Body of pancreas (tissue), 4 donors: ENCODE measurements around the gene SPATA46. TPM values are rescaled to one million over a fixed set of nuclear protein-coding genes. Genes with fewer than 3 reads are reported as not detected.

Source experiments
- ATAC-seq: fragments of 150-250 bp; one replicate; pipeline ENCODE4 v1.9.1; 2016
- DNase-seq, 4 donors: peaks; one replicate each; pipeline ENCODE4 v3.0.0-alpha.2; 2019
- H3K27ac ChIP-seq, 4 donors: fragments of 200-600 bp; sonication (generic); 1 replicate in 3 of 4; 2 replicates in 1 of 4; pipeline versions ENCODE4 v1.5.1 to v1.6.1; 2016 to 2019; ENCODE audit warnings: mild to moderate bottlenecking in 1 of 4, mixed read lengths in 1 of 4, moderate library complexity in 1 of 4
- H3K27me3 ChIP-seq, 2 donors: fragments of 200-600 bp; sonication (generic); one replicate each; pipeline ENCODE4 v1.6.0; 2016; ENCODE audit warnings: mild to moderate bottlenecking in 1 of 2
- H3K36me3 ChIP-seq, 2 donors: fragments of 200-600 bp; sonication (generic); replicated peaks in 1 of 2; 2 replicates each; pipeline ENCODE4 v1.5.1; 2016; ENCODE audit warnings: low read depth in 2 of 2; ENCODE audit not compliant: insufficient read depth in 1 of 2
- H3K4me1 ChIP-seq: fragments of 200-600 bp; sonication (generic); one replicate; pipeline ENCODE4 v1.6.0; 2016
- H3K4me3 ChIP-seq, 2 donors: fragments of 200-600 bp; sonication (generic); 1 replicate in 1 of 2; 2 replicates in 1 of 2; pipeline ENCODE4 v1.5.1; 2016 to 2019
- H3K9me3 ChIP-seq, 3 donors: fragments of 200-600 bp; sonication (generic); 1 replicate in 2 of 3; 2 replicates in 1 of 3; pipeline ENCODE4 v1.5.1; 2016
- POLR2A ChIP-seq, 3 donors: fragments of 450-650 bp; IDR thresholded peaks; one replicate each; pipeline ENCODE4 v1.6.1; 2016; ENCODE audit warnings: antibody characterized with exemption in 3 of 3, mild to moderate bottlenecking in 2 of 3
- WGBS, 2 donors: methylation state at CpG; one replicate each; pipeline ENCODE4 v1.1.5; 2017; 5-methylcytosine and 5-hydroxymethylcytosine counted together
- intact Hi-C: fragments of 100-400 bp; cut with DNase I; formaldehyde crosslinking; loops from one replicate; pipeline ENCODE4 v1.15.1; 2023
- total RNA-seq, 2 donors: library from RNA; depleted of rRNA; stranded (reverse); fragments of >200 nt; gene quantifications; one replicate each; pipeline ENCODE4 v1.1.0, GENCODE V29; 2016
- TF ChIP-seq, protein P1 (sequence below), 7 experiments: fragments of 450-650 bp in 4 of 7; fragments of 200-600 bp in 3 of 7; sonication (generic) in 3 of 7; IDR thresholded peaks; one replicate each; pipeline ENCODE4 v1.5.1; 2016 to 2019; ENCODE audit warnings: antibody characterized with exemption in 7 of 7

The SPATA46 gene
- total RNA-seq, 2 donors from 2014 or later, result not detected

DNA sequence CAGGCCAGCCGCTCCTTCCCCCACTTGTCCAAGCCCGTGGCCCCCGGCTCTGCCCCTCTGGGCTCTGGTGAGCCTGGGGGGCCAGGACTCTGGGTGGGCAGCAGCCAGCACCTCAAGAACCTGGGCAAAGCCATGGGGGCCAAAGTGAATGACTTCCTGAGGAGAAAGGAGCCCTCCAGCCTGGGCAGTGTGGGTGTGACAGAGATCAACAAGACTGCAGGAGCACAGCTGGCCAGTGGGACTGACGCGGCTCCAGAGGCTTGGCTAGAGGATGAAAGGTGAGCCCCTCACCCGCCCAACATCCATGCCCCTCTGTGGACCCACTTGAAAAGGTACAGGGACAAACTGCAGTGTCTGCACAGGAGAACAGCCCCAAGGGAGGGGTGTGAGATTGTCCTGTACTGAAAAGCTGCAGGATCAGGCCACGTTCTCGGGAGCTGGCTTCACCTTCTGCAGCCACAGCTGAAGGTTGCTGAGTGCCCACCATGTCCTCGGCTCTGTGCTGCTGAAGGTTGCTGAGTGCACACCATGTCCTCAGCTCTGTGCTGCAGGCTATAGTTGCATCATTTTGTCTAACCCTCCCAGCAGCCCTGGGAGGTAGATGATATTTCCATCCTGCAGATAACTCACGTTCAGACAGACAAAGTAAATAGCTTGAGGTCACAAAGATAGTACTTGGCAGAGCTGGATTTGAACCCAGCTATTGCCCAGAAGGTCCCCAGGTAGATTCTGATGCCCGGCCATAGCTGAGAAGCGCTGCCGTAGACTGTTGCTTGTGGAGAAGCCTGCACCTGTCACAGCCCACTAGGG, 5.5 kb upstream of the SPATA46 start:
- intact Hi-C loops, result no loop called here
- ATAC-seq (no peak), DNase-seq (no peak)
- Histone ChIP-seq H3K36me3 (no peaks in the 10 kb centered on the region), H3K4me1 (no peaks in the 10 kb centered on the region), H3K27me3 (no peaks in the 10 kb centered on the region), H3K4me3 (no peak overlapping the region), H3K27ac (no peak overlapping the region), H3K9me3 (no peaks in the 10 kb centered on the region)
- 83 to 92% methylated on average over 13 of the region's 13 CpGs for WGBS, 2 donors
- no peak for TF ChIP-seq POLR2A (IDR thresholded peaks at IDR 0.05)
- TF ChIP-seq, protein P1, sequence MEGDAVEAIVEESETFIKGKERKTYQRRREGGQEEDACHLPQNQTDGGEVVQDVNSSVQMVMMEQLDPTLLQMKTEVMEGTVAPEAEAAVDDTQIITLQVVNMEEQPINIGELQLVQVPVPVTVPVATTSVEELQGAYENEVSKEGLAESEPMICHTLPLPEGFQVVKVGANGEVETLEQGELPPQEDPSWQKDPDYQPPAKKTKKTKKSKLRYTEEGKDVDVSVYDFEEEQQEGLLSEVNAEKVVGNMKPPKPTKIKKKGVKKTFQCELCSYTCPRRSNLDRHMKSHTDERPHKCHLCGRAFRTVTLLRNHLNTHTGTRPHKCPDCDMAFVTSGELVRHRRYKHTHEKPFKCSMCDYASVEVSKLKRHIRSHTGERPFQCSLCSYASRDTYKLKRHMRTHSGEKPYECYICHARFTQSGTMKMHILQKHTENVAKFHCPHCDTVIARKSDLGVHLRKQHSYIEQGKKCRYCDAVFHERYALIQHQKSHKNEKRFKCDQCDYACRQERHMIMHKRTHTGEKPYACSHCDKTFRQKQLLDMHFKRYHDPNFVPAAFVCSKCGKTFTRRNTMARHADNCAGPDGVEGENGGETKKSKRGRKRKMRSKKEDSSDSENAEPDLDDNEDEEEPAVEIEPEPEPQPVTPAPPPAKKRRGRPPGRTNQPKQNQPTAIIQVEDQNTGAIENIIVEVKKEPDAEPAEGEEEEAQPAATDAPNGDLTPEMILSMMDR (IDR thresholded peaks at IDR 0.05), result no peak

DNA sequence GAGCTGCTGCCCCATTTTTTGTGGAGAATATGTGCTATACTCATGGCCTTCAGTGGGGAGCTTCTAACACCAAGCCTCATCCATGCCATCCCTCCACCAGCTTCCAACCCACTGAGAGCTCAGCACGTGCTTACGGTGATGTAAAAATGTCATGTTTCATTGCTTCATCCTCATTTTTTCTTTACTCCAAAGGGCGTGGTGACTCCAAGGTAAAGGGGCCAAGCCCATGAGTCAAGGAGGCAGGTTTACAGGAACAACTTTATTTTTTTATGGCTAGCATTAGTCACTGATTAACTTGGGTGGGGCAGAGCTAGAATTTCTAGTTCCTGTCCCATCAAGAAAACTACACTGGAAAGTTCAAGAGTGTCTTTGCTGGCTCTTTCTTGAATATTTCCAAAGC, 4.7 kb upstream of the SPATA46 start, which contains the start of gene C1orf226:
C1orf226 (plus strand) TSS at position 346 of the 400 bp plus-strand sequence. CDS start 174 bp downstream, outside the sequence.
- no peaks in the 10 kb centered on the region for H3K9me3 ChIP-seq
- peak in 1 of 4 donors; percentile 9 for DNase-seq
- TF ChIP-seq, protein P1 (IDR thresholded peaks at IDR 0.05), result no peak
- no peak for TF ChIP-seq POLR2A (IDR thresholded peaks at IDR 0.05)
- intact Hi-C loops, result no loop called here
- no peak within 1 kb of the TSS for H3K27ac ChIP-seq
- no peaks in the 10 kb centered on the region for H3K36me3 ChIP-seq
- no peaks in the 10 kb centered on the region for H3K27me3 ChIP-seq
- H3K4me3 ChIP-seq, result no peak within 1 kb of the TSS
- 80 to 86% methylated on average over 3 of the region's 3 CpGs for WGBS, 2 donors
- ATAC-seq, result no peak
- H3K4me1 ChIP-seq, result no peaks in the 10 kb centered on the region

DNA sequence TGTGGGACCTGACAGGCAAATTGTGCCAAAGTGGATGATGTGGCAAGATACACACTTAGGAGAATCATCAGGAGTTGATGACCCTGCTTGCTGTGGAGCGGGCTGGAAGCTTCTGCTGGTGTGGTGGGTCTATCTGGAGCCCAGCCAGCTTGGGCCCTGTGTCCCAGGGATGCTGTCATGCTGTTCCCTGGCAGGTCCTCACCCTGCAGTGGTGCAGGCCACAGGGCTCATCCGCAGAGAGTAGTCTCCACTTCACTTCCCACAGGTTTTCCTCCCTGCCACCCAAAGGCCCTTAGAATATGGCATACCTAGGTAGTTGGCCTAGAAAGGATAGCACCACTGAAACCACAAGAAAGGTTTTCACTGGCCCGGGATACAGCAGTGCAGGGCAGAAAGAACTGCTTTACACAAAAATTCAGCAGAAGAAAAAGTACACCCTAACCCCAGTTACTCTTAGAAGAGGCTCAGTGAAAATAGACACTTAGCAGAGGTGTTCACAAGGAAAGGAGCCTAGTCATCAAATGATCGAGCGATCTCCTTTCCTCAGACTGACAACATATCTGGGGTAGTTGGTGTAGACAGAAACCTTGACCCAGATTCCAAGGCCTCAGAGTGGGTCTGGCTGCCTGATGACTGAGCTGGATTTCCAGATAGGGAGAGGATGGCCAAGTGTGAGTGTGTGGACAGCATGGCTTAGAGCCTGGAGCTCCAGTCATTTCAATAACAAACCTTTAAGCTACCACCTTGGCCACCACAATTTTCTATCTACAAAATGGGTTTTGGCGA, 3.6 kb upstream of the SPATA46 start:
- TF ChIP-seq POLR2A (IDR thresholded peaks at IDR 0.05), result no peak
- TF ChIP-seq, protein P1 (IDR thresholded peaks at IDR 0.05), result no peak
- H3K27ac ChIP-seq, result no peak overlapping the region

DNA sequence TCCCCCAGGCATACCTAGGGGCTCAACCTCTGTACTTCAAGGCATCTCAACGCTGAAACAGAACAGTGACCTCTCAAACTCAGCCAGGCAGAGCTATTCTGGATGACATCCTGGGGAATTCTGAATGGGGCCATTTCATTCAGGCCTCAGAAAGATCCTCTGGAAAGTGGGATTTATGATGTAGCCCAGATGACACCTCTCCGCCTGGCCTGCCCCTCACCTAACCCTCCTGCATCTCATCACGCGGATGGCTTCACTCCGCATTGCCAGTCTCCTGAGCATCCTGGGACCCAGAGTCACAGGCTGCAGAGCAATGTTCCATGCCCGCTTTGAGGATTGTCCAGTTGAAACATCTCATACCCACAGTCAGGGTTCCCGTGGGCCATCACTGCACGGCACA, 1.2 kb downstream of the SPATA46 start:
- Histone ChIP-seq H3K27ac (no peak overlapping the region), H3K4me1 (no peaks in the 10 kb centered on the region), H3K9me3 (no peaks in the 10 kb centered on the region), H3K4me3 (no peak overlapping the region), H3K27me3 (no peaks in the 10 kb centered on the region), H3K36me3 (no peaks in the 10 kb centered on the region)
- DNase-seq (no peak), ATAC-seq (no peak)
- TF ChIP-seq POLR2A (IDR thresholded peaks at IDR 0.05), result no peak
- TF ChIP-seq, protein P1 (IDR thresholded peaks at IDR 0.05), result no peak
- intact Hi-C loops, result no loop called here
- WGBS, 2 donors, result 73 to 84% methylated on average over 5 to 8 of the region's 8 CpGs

More for the DNA sequence above, 3.6 kb upstream of the SPATA46 start:
- WGBS, 2 donors, result 77 to 79% methylated on average over 6 of the region's 6 CpGs
- no peak for DNase-seq
- H3K9me3 ChIP-seq, result no peaks in the 10 kb centered on the region
- intact Hi-C loops, result no loop called here
- H3K36me3 ChIP-seq, result no peaks in the 10 kb centered on the region
- H3K4me1 ChIP-seq, result no peaks in the 10 kb centered on the region
- no peaks in the 10 kb centered on the region for H3K27me3 ChIP-seq
- ATAC-seq, result no peak
- H3K4me3 ChIP-seq, result no peak overlapping the region
